ENCODE measurements around the gene PRRG2.

PRRG2 gene

GRCh38 chr19:49581007-49581508 lies at the start of gene PRRG2:
Gene PRRG2 (plus strand): TSS chr19:49581316. CDS start chr19:49583220, 1,904 bp downstream.
- no peak for TF ChIP-seq CTCF (IDR thresholded peaks at IDR 0.05; ENCODE audit: borderline replicate concordance, control extremely low read depth, extremely low read depth, insufficient read depth, missing control alignments)

GRCh38 chr19:49533551-49534488 lies 47.3 kb upstream of the PRRG2 start:
- peak; percentile 31 for TF ChIP-seq CTCF (IDR thresholded peaks at IDR 0.05; ENCODE audit: borderline replicate concordance, control extremely low read depth, extremely low read depth, insufficient read depth, missing control alignments)
- in situ Hi-C loops (cut with MboI; ENCODE audit: low sequenced_read_pairs, unreplicated experiment) = no loop called here
- peak; percentile 86 for DNase-seq (ENCODE audit: low spot score)

More at GRCh38 chr19:49581007-49581508, at the start of gene PRRG2:
- no peak for DNase-seq (ENCODE audit: low spot score)
- in situ Hi-C loops (cut with MboI; ENCODE audit: low sequenced_read_pairs, unreplicated experiment) = no loop called here

GRCh38 chr19:49534632-49535385 lies 46.3 kb upstream of the PRRG2 start:
- in situ Hi-C loops (cut with MboI; ENCODE audit: low sequenced_read_pairs, unreplicated experiment) = no loop called here

GRCh38 chr19:49536921-49537462 lies 44.1 kb upstream of the PRRG2 start:
- TF ChIP-seq CTCF (IDR thresholded peaks at IDR 0.05; ENCODE audit: borderline replicate concordance, control extremely low read depth, extremely low read depth, insufficient read depth, missing control alignments) = no peak
- no peak for DNase-seq (ENCODE audit: low spot score)
- in situ Hi-C loops (cut with MboI; ENCODE audit: low sequenced_read_pairs, unreplicated experiment) = no loop called here

More at GRCh38 chr19:49534632-49535385, 46.3 kb upstream of the PRRG2 start:
- TF ChIP-seq CTCF (IDR thresholded peaks at IDR 0.05; ENCODE audit: borderline replicate concordance, control extremely low read depth, extremely low read depth, insufficient read depth, missing control alignments) = no peak
- no peak for DNase-seq (ENCODE audit: low spot score)

GRCh38 chr19:49538643-49539042 lies 42.5 kb upstream of the PRRG2 start:
- in situ Hi-C loops (cut with MboI; ENCODE audit: low sequenced_read_pairs, unreplicated experiment) = no loop called here
- DNase-seq (ENCODE audit: low spot score) = no peak
- TF ChIP-seq CTCF (IDR thresholded peaks at IDR 0.05; ENCODE audit: borderline replicate concordance, control extremely low read depth, extremely low read depth, insufficient read depth, missing control alignments) = no peak

Data from GM13976 (cell line).